Measurements from ENCODE around the gene PHLDB3.

DNA sequence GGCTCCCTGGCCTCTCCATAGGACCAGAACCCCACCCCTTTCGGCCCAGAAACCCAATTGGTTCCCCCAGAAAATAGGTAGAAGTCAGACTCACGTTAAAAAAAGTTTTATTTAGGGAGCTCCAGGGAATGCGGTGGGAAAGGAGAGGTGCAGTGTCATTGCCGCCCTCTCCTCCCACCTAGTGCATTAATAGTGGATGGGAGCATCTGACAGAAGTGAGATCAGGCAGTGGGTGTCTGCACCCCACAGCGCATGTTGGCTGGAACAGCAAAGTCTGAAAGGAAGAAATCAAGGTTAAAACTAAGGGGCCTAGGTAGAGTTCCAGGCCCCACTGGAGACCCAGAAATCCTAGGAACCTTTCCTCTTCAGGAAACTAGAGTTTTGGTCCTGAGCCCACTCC is 2.1 kb upstream of the PHLDB3 start:
- TF ChIP-seq FOXM1 (IDR thresholded peaks at IDR 0.05; ENCODE audit: borderline replicate concordance) (no peak), BHLHE40 (IDR thresholded peaks at IDR 0.05; ENCODE audit: borderline replicate concordance) (no peak), SP1 (IDR thresholded peaks at IDR 0.05) (no peak), SUZ12 (IDR thresholded peaks at IDR 0.05) (no peak), ZNF384 (IDR thresholded peaks at IDR 0.05) (no peak), FOXK2 (IDR thresholded peaks at IDR 0.05) (no peak)
